ENCODE data around the gene HDAC3.
"Not testable (repeated sequence)": the region's sequence is repeated elsewhere in the genome, so short reads cannot be mapped to it uniquely, and the experiment has no call there.

HDAC3 gene

GRCh38 chr5:141634720-141635119 lies 1.9 kb downstream of the HDAC3 start:
- no peak for DNase-seq (ENCODE audit: low spot score)

GRCh38 chr5:141633871-141634561 lies 2.6 kb downstream of the HDAC3 start:
- no peak for DNase-seq (ENCODE audit: low spot score)

GRCh38 chr5:141632650-141633049 lies 4.0 kb downstream of the HDAC3 start:
- no peak for DNase-seq (ENCODE audit: low spot score)

GRCh38 chr5:141630570-141631140 lies 6.0 kb downstream of the HDAC3 start:
- DNase-seq (ENCODE audit: low spot score): no peak

GRCh38 chr5:141628175-141628788 lies 8.4 kb downstream of the HDAC3 start:
- DNase-seq (ENCODE audit: low spot score): no peak

- no peak for DNase-seq (ENCODE audit: low spot score)
Observed at GRCh38 chr5:141623611-141624010, 13.0 kb downstream of the HDAC3 start.

- DNase-seq (ENCODE audit: low spot score): no peak
Observed at GRCh38 chr5:141623186-141623585, 13.5 kb downstream of the HDAC3 start.

- DNase-seq (ENCODE audit: low spot score): peak; percentile 95
Observed at GRCh38 chr5:141618804-141619554, 17.7 kb downstream of the HDAC3 start, which contains the start of gene DIAPH1. Gene DIAPH1 (minus strand): TSS chr5:141619000. CDS start chr5:141618914, 86 bp downstream.

- DNase-seq (ENCODE audit: low spot score): peak; percentile 64
Observed at GRCh38 chr5:141618030-141618803, 18.4 kb downstream of the HDAC3 start.

GRCh38 chr5:141617682-141618029 lies 19.0 kb downstream of the HDAC3 start:
- DNase-seq (ENCODE audit: low spot score): no peak

- DNase-seq (ENCODE audit: low spot score): no peak
Observed at GRCh38 chr5:141617128-141617527, 19.5 kb downstream of the HDAC3 start.

GRCh38 chr5:141615991-141616720 lies 20.5 kb downstream of the HDAC3 start:
- no peak for DNase-seq (ENCODE audit: low spot score)

GRCh38 chr5:141613344-141613743 lies 23.3 kb downstream of the HDAC3 start:
- DNase-seq (ENCODE audit: low spot score): no peak

- no peak for DNase-seq (ENCODE audit: low spot score)
Observed at GRCh38 chr5:141611289-141611688, 25.4 kb downstream of the HDAC3 start.

- DNase-seq (ENCODE audit: low spot score): not testable (repeated sequence)
Observed at GRCh38 chr5:141609921-141610320, 26.7 kb downstream of the HDAC3 start.

GRCh38 chr5:141609044-141609443 lies 27.6 kb downstream of the HDAC3 start:
- no peak for DNase-seq (ENCODE audit: low spot score)

GRCh38 chr5:141608557-141608956 lies 28.1 kb downstream of the HDAC3 start:
- DNase-seq (ENCODE audit: low spot score): no peak

- no peak for DNase-seq (ENCODE audit: low spot score)
Observed at GRCh38 chr5:141608046-141608445, 28.6 kb downstream of the HDAC3 start.

GRCh38 chr5:141605523-141606277 lies 30.9 kb downstream of the HDAC3 start:
- DNase-seq (ENCODE audit: low spot score): no peak

- DNase-seq (ENCODE audit: low spot score): peak; percentile 19
Observed at GRCh38 chr5:141603923-141604717, 32.5 kb downstream of the HDAC3 start.
